Stimulated activated CD4-positive, alpha-beta T cell treated with anti-CD3 and anti-CD28 coated beads, Interleukin-2, amount 100 ng/mL, for 4 hours (primary cell): ENCODE data around the gene TJP3.
A peak's percentile ranks its signal among the peaks of the same experiment; 100 is the strongest.
"Not testable (repeated sequence)": the region's sequence is repeated elsewhere in the genome, so short reads cannot be mapped to it uniquely, and the experiment has no call there.

ENCODE experiments used
- DNase-seq: peaks from one replicate; pipeline ENCODE4 v3.0.0-alpha.2; 2020; ENCODE audit warnings: low read depth

Gene TJP3

GRCh38 chr19:3708207-3708931 lies at the start of gene TJP3:
TJP3 (plus strand) TSS chr19:3708384; CDS start chr19:3728433, 20,049 bp downstream.
- DNase-seq: no peak

GRCh38 chr19:3658870-3659745 lies 49.1 kb upstream of the TJP3 start:
- no peak for DNase-seq

GRCh38 chr19:3659746-3660112 lies 48.5 kb upstream of the TJP3 start:
- no peak for DNase-seq

- DNase-seq: no peak
These were observed 47.5 kb upstream of the TJP3 start for GRCh38 chr19:3660493-3661219.

GRCh38 chr19:3661284-3662238 lies 46.6 kb upstream of the TJP3 start:
- no peak for DNase-seq

GRCh38 chr19:3663838-3664237 lies 44.3 kb upstream of the TJP3 start:
- DNase-seq: no peak

- no peak for DNase-seq
These were observed 43.1 kb upstream of the TJP3 start for GRCh38 chr19:3664879-3665642.

GRCh38 chr19:3665681-3666544 lies 42.3 kb upstream of the TJP3 start:
- DNase-seq: peak; percentile 53

- DNase-seq: not testable (repeated sequence)
These were observed 41.7 kb upstream of the TJP3 start for GRCh38 chr19:3666545-3666856.

GRCh38 chr19:3667037-3667638 lies 41.0 kb upstream of the TJP3 start:
- no peak for DNase-seq

- DNase-seq: no peak
These were observed 40.4 kb upstream of the TJP3 start for GRCh38 chr19:3667766-3668165.

- DNase-seq: no peak
These were observed 39.7 kb upstream of the TJP3 start for GRCh38 chr19:3668331-3669081.

- no peak for DNase-seq
These were observed 38.9 kb upstream of the TJP3 start for GRCh38 chr19:3669082-3669946.

- no peak for DNase-seq
These were observed 38.0 kb upstream of the TJP3 start for GRCh38 chr19:3669947-3670795.

GRCh38 chr19:3670796-3671679 lies 37.1 kb upstream of the TJP3 start:
- no peak for DNase-seq
